ENCODE measurements around the gene CFAP68.
A peak's percentile ranks its signal among the peaks of the same experiment; 100 is the strongest.

The CFAP68 gene

DNA sequence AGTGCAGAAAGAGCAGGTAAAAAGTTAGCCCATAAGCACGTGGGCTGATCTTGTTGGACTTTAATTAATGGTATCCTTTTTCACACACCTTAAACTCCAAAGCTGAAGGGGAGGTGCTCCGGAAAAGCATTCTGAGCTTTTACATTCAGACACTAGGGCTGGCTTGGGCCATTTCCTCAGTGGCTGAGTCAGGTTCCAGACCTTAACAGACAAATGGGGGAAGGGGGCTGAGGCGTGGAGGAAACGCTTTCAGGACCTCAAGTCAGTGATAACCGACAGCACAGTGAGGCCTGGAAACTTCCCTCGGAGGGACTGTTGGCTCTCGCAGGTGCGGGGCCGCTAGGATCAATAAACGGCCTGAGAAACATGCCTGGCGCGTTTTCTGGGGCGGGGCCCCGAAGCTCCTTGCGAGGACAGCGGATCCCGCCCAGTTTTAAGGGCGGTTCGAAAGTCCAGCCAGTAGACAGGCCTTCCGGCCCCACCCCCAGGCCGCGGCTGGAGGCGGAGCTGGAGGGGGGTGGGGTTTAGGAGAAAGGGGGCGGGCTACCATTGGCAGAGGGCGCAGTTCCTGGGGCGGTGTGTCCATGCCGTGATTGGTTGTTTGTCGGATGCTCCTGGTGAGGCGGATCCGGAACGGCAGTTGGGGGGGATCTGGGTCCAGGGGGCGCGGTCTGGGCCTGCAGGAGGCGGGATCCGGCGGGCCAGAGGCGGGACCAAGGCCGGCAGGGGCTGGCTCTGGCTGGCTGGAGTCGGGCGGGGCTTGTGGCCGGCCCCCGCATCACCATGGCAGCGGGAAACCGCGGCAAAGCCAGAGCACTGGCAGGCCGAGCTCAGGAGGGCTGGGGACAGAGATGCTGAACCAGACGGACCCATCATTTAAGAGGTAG, 47.4 kb downstream of the CFAP68 start:
- no peaks in the 10 kb centered on the region for H3K4me1 ChIP-seq (ENCODE audit: control insufficient read depth, insufficient read depth, low read length)
- POLR2A ChIA-PET: interaction anchor here (0.8 to 1.9 kb wide), 16 partner anchors 8 to 196 kb away, joined by 3 to 18 read pairs (median 4); partner anchors contain the start of genes ALG9, C11orf52, CFAP68 and CRYAB
- H3K36me3 ChIP-seq (ENCODE audit: control insufficient read depth in 2 of 2, insufficient read depth in 1 of 2, low read length in 2 of 2): no peaks in the 10 kb centered on the region
- CTCF ChIA-PET: interaction anchor here (0.6 to 1.7 kb wide), 9 partner anchors 8 to 156 kb away, joined by 3 to 13 read pairs (median 4); partner anchors contain the start of gene C11orf52
- no peak overlapping the region for H3K27ac ChIP-seq (ENCODE audit: extremely low read depth, low read depth, low read length)
- H3K9me3 ChIP-seq (ENCODE audit: control insufficient read depth, insufficient read depth, low read depth, low read length): no peaks in the 10 kb centered on the region
- peak overlapping the region; percentile 30 for H3K4me3 ChIP-seq (ENCODE audit: low read depth, low read length)
- TF ChIP-seq ZNF701 (tag by site-specific recombination; IDR thresholded peaks at IDR 0.05): no peak
- TF ChIP-seq ZNF544 (tag by site-specific recombination; IDR thresholded peaks at IDR 0.05): no peak
- TF ChIP-seq SCRT2 (tag by site-specific recombination; IDR thresholded peaks at IDR 0.05): no peak
- TF ChIP-seq ZNF335 (tag by site-specific recombination; conservative IDR thresholded peaks at IDR 0.05): 0 out of 2 replicates have a peak, but pooled peaks have one; percentile 39
- TF ChIP-seq, protein P1, sequence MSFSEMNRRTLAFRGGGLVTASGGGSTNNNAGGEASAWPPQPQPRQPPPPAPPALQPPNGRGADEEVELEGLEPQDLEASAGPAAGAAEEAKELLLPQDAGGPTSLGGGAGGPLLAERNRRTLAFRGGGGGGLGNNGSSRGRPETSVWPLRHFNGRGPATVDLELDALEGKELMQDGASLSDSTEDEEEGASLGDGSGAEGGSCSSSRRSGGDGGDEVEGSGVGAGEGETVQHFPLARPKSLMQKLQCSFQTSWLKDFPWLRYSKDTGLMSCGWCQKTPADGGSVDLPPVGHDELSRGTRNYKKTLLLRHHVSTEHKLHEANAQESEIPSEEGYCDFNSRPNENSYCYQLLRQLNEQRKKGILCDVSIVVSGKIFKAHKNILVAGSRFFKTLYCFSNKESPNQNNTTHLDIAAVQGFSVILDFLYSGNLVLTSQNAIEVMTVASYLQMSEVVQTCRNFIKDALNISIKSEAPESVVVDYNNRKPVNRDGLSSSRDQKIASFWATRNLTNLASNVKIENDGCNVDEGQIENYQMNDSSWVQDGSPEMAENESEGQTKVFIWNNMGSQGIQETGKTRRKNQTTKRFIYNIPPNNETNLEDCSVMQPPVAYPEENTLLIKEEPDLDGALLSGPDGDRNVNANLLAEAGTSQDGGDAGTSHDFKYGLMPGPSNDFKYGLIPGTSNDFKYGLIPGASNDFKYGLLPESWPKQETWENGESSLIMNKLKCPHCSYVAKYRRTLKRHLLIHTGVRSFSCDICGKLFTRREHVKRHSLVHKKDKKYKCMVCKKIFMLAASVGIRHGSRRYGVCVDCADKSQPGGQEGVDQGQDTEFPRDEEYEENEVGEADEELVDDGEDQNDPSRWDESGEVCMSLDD (tag by site-specific recombination; IDR thresholded peaks at IDR 0.05): no peak
- TF ChIP-seq ZNF555 (tag by site-specific recombination; conservative IDR thresholded peaks at IDR 0.05): no peak
- no peak for TF ChIP-seq GFI1B (tag by site-specific recombination; IDR thresholded peaks at IDR 0.05)
- TF ChIP-seq ZNF558 (tag by site-specific recombination; IDR thresholded peaks at IDR 0.05): no peak
- TF ChIP-seq, protein P2, sequence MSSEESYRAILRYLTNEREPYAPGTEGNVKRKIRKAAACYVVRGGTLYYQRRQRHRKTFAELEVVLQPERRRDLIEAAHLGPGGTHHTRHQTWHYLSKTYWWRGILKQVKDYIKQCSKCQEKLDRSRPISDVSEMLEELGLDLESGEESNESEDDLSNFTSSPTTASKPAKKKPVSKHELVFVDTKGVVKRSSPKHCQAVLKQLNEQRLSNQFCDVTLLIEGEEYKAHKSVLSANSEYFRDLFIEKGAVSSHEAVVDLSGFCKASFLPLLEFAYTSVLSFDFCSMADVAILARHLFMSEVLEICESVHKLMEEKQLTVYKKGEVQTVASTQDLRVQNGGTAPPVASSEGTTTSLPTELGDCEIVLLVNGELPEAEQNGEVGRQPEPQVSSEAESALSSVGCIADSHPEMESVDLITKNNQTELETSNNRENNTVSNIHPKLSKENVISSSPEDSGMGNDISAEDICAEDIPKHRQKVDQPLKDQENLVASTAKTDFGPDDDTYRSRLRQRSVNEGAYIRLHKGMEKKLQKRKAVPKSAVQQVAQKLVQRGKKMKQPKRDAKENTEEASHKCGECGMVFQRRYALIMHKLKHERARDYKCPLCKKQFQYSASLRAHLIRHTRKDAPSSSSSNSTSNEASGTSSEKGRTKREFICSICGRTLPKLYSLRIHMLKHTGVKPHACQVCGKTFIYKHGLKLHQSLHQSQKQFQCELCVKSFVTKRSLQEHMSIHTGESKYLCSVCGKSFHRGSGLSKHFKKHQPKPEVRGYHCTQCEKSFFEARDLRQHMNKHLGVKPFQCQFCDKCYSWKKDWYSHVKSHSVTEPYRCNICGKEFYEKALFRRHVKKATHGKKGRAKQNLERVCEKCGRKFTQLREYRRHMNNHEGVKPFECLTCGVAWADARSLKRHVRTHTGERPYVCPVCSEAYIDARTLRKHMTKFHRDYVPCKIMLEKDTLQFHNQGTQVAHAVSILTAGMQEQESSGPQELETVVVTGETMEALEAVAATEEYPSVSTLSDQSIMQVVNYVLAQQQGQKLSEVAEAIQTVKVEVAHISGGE (tag by site-specific recombination; conservative IDR thresholded peaks at IDR 0.05; ENCODE audit: low read depth): no peak
- TF ChIP-seq ZNF10 (tag by site-specific recombination; IDR thresholded peaks at IDR 0.05): no peak
- TF ChIP-seq ZNF214 (tag by site-specific recombination; IDR thresholded peaks at IDR 0.05; ENCODE audit: borderline replicate concordance): no peak
- TF ChIP-seq ZNF37A (tag by site-specific recombination; IDR thresholded peaks at IDR 0.05): no peak
- TF ChIP-seq RBAK (tag by site-specific recombination; IDR thresholded peaks at IDR 0.05): no peak
- no peak for TF ChIP-seq TRIM28 (IDR thresholded peaks at IDR 0.05; ENCODE audit: borderline replicate concordance, low read length)
- peak; percentile 78 for TF ChIP-seq ZNF76 (tag by site-specific recombination; IDR thresholded peaks at IDR 0.05; ENCODE audit: borderline replicate concordance, low read depth)
- TF ChIP-seq ZNF211 (tag by site-specific recombination; IDR thresholded peaks at IDR 0.05; ENCODE audit: low read depth): no peak
- TF ChIP-seq ZBTB8A (tag by site-specific recombination; IDR thresholded peaks at IDR 0.05): no peak
- no peak for TF ChIP-seq ZNF394 (tag by site-specific recombination; IDR thresholded peaks at IDR 0.05; ENCODE audit: borderline replicate concordance)
- TF ChIP-seq, protein P3, sequence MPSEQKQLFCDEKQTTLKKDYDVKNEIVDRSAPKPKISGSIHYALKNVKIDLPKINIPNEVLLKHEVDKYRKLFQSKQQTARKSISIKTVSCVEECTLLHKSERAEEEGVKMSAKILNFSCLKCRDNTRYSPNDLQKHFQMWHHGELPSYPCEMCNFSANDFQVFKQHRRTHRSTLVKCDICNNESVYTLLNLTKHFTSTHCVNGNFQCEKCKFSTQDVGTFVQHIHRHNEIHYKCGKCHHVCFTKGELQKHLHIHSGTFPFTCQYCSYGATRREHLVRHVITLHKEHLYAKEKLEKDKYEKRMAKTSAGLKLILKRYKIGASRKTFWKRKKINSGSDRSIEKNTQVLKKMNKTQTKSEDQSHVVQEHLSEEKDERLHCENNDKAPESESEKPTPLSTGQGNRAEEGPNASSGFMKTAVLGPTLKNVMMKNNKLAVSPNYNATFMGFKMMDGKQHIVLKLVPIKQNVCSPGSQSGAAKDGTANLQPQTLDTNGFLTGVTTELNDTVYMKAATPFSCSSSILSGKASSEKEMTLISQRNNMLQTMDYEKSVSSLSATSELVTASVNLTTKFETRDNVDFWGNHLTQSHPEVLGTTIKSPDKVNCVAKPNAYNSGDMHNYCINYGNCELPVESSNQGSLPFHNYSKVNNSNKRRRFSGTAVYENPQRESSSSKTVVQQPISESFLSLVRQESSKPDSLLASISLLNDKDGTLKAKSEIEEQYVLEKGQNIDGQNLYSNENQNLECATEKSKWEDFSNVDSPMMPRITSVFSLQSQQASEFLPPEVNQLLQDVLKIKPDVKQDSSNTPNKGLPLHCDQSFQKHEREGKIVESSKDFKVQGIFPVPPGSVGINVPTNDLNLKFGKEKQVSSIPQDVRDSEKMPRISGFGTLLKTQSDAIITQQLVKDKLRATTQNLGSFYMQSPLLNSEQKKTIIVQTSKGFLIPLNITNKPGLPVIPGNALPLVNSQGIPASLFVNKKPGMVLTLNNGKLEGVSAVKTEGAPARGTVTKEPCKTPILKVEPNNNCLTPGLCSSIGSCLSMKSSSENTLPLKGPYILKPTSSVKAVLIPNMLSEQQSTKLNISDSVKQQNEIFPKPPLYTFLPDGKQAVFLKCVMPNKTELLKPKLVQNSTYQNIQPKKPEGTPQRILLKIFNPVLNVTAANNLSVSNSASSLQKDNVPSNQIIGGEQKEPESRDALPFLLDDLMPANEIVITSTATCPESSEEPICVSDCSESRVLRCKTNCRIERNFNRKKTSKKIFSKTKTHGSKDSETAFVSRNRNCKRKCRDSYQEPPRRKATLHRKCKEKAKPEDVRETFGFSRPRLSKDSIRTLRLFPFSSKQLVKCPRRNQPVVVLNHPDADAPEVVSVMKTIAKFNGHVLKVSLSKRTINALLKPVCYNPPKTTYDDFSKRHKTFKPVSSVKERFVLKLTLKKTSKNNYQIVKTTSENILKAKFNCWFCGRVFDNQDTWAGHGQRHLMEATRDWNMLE (tag by site-specific recombination; conservative IDR thresholded peaks at IDR 0.05; ENCODE audit: low read depth): no peak
- TF ChIP-seq ZNF132 (tag by site-specific recombination; IDR thresholded peaks at IDR 0.05; ENCODE audit: borderline replicate concordance): no peak
- TF ChIP-seq ZNF561 (tag by site-specific recombination; IDR thresholded peaks at IDR 0.05; ENCODE audit: borderline replicate concordance): no peak
- 0 out of 2 replicates have a peak, but pooled peaks have one; percentile 24 for TF ChIP-seq KLF9 (tag by site-specific recombination; IDR thresholded peaks at IDR 0.05; ENCODE audit: low read depth)
- no peak for TF ChIP-seq ZNF549 (tag by site-specific recombination; IDR thresholded peaks at IDR 0.05)
- TF ChIP-seq ZNF626 (tag by site-specific recombination; IDR thresholded peaks at IDR 0.05): no peak
- 0 out of 2 replicates have a peak, but pooled peaks have one; percentile 26 for TF ChIP-seq SP7 (tag by site-specific recombination; IDR thresholded peaks at IDR 0.05)
- TF ChIP-seq ZNF776 (tag by site-specific recombination; IDR thresholded peaks at IDR 0.05; ENCODE audit: borderline replicate concordance): no peak
